Smooth muscle cell (in vitro differentiated cells): ENCODE data around the gene PLPP6. TPM values are rescaled to one million over a fixed set of nuclear protein-coding genes. Genes with fewer than 3 reads are reported as not detected.
A peak's percentile ranks its signal among the peaks of the same experiment; 100 is the strongest.

Experiments used
- DNase-seq: peaks from one replicate; lab custom pipeline; 2025; ENCODE audit not compliant: unreplicated experiment; lab: John Stamatoyannopoulos, UW
- H2AFZ ChIP-seq: fragments of 200-600 bp; sonication (generic); 2 replicates; pipeline ENCODE4 v1.6.0; 2016; ENCODE audit warnings: antibody characterized with exemption, low read depth, mild to moderate bottlenecking
- H3F3A ChIP-seq: fragments of 200-600 bp; sonication (generic); 2 replicates; pipeline ENCODE4 v1.6.0; 2017; ENCODE audit warnings: antibody characterized with exemption, low read depth
- H3K27ac ChIP-seq: fragments of 200-600 bp; sonication (generic); 2 replicates; pipeline ENCODE4 v1.5.1; 2016; ENCODE audit warnings: low read depth, mild to moderate bottlenecking
- H3K27me3 ChIP-seq: fragments of 200-600 bp; sonication (generic); 2 replicates; pipeline ENCODE4 v1.6.1; 2016; ENCODE audit warnings: low read depth, mild to moderate bottlenecking
- H3K36me3 ChIP-seq: fragments of 200-600 bp; sonication (generic); 2 replicates; pipeline ENCODE4 v1.5.1; 2016; ENCODE audit warnings: low read depth
- H3K4me1 ChIP-seq: fragments of 200-600 bp; sonication (generic); 2 replicates; pipeline ENCODE4 v1.5.1; 2016; ENCODE audit warnings: low read depth
- H3K4me2 ChIP-seq: fragments of 200-600 bp; sonication (generic); 2 replicates; pipeline ENCODE4 v1.6.0; 2016; ENCODE audit warnings: mild to moderate bottlenecking
- H3K4me3 ChIP-seq: fragments of 200-600 bp; sonication (generic); 2 replicates; pipeline ENCODE4 v1.5.1; 2016; ENCODE audit warnings: mild to moderate bottlenecking
- H3K79me2 ChIP-seq: fragments of 200-600 bp; sonication (generic); 2 replicates; pipeline ENCODE4 v1.6.0; 2016; ENCODE audit warnings: low read depth, mild to moderate bottlenecking
- H3K9ac ChIP-seq: fragments of 200-600 bp; sonication (generic); 2 replicates; pipeline ENCODE4 v1.6.0; 2016; ENCODE audit warnings: low read depth
- H3K9me3 ChIP-seq: fragments of 200-600 bp; sonication (generic); replicated peaks from 2 replicates; pipeline ENCODE4 v1.5.1; 2016; ENCODE audit warnings: low read depth
- H4K20me1 ChIP-seq: fragments of 200-600 bp; sonication (generic); 2 replicates; pipeline ENCODE4 v1.6.0; 2016; ENCODE audit warnings: low read depth
- WGBS: methylation state at CpG from one replicate; pipeline ENCODE4 v1.1.7; 2016; ENCODE audit warnings: low lambda C conversion rate; 5-methylcytosine and 5-hydroxymethylcytosine counted together
- polyA plus RNA-seq: library from polyadenylated mRNA; unstranded; fragments of >200 nt; fragmentation: Nextera tagmentation; extraction: Ambion mirVana; gene quantifications from 2 replicates; pipeline ENCODE4 v1.2.1, GENCODE V29; 2016
- total RNA-seq: library from RNA; depleted of rRNA; stranded (reverse); fragments of >200 nt; gene quantifications from 2 replicates; pipeline ENCODE4 v1.2.3, GENCODE V29; 2014
- TF ChIP-seq, protein P1 (sequence below): fragments of 200-600 bp; sonication (generic); IDR thresholded peaks from 2 replicates; pipeline ENCODE4 v1.5.1; 2017; ENCODE audit warnings: borderline replicate concordance, mild to moderate bottlenecking, antibody characterized with exemption; ENCODE audit not compliant: insufficient read depth, poor library complexity, severe bottlenecking

The PLPP6 gene
- total and polyA plus RNA-seq, 2 experiments from 2014 or later = 2.6 to 6.2 TPM

DNA sequence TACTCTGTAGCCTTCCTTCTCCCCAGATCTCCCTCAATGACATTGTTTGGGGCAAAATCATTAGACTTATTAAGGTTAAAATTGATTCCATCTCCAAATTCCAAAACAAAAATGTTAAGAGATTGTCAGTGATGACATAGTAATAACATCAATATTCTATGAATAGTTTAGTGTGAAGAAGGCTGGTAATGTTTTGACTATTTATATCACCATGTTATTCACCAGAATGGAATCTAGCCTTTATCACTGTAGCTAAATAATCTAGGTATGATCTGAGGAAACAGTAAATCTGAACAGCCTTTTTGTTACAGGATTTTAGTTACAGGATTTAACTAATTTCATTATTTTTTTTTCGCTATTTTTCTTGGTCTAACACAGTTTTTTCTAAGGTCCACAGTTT is 929 bp upstream of the PLPP6 start:
- H2AFZ ChIP-seq = no peak overlapping the region
- no peak overlapping the region for H3K4me3 ChIP-seq
- no peak for DNase-seq
- H3K27ac ChIP-seq = no peak overlapping the region
- H3K27me3 ChIP-seq = no peaks in the 10 kb centered on the region
- TF ChIP-seq, protein P1, sequence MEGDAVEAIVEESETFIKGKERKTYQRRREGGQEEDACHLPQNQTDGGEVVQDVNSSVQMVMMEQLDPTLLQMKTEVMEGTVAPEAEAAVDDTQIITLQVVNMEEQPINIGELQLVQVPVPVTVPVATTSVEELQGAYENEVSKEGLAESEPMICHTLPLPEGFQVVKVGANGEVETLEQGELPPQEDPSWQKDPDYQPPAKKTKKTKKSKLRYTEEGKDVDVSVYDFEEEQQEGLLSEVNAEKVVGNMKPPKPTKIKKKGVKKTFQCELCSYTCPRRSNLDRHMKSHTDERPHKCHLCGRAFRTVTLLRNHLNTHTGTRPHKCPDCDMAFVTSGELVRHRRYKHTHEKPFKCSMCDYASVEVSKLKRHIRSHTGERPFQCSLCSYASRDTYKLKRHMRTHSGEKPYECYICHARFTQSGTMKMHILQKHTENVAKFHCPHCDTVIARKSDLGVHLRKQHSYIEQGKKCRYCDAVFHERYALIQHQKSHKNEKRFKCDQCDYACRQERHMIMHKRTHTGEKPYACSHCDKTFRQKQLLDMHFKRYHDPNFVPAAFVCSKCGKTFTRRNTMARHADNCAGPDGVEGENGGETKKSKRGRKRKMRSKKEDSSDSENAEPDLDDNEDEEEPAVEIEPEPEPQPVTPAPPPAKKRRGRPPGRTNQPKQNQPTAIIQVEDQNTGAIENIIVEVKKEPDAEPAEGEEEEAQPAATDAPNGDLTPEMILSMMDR = no peak
- H3K79me2 ChIP-seq = no peaks in the 10 kb centered on the region
- peaks cover 14% of the 10 kb centered on the region for H3F3A ChIP-seq
- peak overlapping the region; percentile 95 for H3K4me2 ChIP-seq
- H3K4me1 ChIP-seq = peaks cover 13% of the 10 kb centered on the region
- no peaks in the 10 kb centered on the region for H4K20me1 ChIP-seq
- H3K36me3 ChIP-seq = no peaks in the 10 kb centered on the region
- no peak overlapping the region for H3K9ac ChIP-seq
- WGBS = 78% methylated on average over 1 of the region's 1 CpG
- no peaks in the 10 kb centered on the region for H3K9me3 ChIP-seq

DNA sequence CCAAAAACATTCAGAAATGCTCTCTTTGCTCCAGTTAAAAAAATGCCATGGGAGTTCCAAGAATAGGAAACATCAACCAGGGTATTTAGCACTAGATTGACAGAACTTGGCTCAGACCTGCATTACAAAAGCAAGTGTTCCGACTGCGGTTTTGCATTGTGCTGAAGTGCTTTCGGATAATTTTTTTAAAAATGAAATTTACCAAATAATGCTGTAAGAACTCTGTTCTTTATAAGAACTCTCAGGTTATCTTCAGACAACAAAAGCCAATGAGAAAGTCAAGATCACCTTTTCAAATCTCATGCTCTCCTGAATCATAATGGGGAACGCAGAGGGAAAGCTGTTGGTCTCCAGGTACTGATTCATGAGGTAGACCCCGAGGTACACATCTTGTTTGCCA is 483 bp upstream of the PLPP6 start:
- Histone ChIP-seq H3K4me3 (peak overlapping the region; percentile 80), H3K9ac (no peak overlapping the region), H3F3A (peaks cover 16% of the 10 kb centered on the region), H3K79me2 (no peaks in the 10 kb centered on the region), H3K27ac (no peak overlapping the region), H3K4me1 (peaks cover 13% of the 10 kb centered on the region), H3K27me3 (no peaks in the 10 kb centered on the region), H3K9me3 (no peaks in the 10 kb centered on the region), H3K36me3 (no peaks in the 10 kb centered on the region), H4K20me1 (no peaks in the 10 kb centered on the region), H3K4me2 (peak overlapping the region; percentile 95), H2AFZ (peak overlapping the region; percentile 98)
- no peak for DNase-seq
- TF ChIP-seq, protein P1 = no peak
- WGBS = 21% methylated on average over 5 of the region's 5 CpGs

DNA sequence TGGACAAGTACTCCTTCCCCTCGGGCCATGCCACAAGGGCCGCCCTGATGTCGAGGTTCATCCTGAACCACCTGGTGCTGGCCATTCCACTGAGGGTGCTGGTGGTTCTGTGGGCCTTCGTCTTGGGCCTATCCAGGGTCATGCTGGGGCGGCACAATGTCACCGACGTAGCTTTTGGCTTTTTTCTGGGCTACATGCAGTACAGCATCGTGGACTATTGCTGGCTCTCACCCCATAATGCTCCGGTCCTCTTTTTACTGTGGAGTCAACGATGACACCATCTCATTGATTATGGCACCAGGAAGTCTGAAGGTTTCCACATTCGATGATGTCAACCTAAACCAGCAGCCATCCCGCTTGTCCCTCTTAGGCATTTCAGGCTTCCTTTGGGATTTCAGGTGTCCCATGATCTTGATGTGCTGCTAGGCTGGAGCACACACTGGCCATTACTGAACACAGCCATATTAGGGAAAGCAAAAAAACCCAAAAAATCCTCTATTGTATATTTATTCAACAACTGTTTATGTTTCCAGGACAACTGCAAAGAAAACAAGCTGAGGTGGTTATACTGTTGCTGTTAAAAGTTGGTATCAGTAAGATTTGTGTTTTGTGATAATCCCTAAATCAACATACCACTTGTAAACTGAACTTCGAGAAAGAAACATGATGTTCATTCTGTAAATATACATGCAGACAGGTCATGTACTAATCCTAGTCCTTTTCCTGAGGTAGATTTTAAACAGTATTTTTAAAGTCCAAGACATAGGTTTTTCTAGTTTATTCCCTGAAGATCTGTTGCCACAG is 1.1 kb downstream of the PLPP6 start:
- Histone ChIP-seq H4K20me1 (no peaks in the 10 kb centered on the region), H3K27ac (peak overlapping the region; percentile 21), H3K9ac (peak overlapping the region; percentile 56), H3K79me2 (no peaks in the 10 kb centered on the region), H3K36me3 (no peaks in the 10 kb centered on the region), H3K4me3 (peak overlapping the region; percentile 80), H3F3A (peaks cover 17% of the 10 kb centered on the region), H3K4me2 (peak overlapping the region; percentile 95), H3K27me3 (peaks cover 6% of the 10 kb centered on the region), H3K4me1 (peaks cover 13% of the 10 kb centered on the region), H3K9me3 (no peaks in the 10 kb centered on the region), H2AFZ (peak overlapping the region; percentile 98)
- TF ChIP-seq, protein P1 = no peak
- no peak for DNase-seq
- WGBS = 61% methylated on average over 13 of the region's 13 CpGs

DNA sequence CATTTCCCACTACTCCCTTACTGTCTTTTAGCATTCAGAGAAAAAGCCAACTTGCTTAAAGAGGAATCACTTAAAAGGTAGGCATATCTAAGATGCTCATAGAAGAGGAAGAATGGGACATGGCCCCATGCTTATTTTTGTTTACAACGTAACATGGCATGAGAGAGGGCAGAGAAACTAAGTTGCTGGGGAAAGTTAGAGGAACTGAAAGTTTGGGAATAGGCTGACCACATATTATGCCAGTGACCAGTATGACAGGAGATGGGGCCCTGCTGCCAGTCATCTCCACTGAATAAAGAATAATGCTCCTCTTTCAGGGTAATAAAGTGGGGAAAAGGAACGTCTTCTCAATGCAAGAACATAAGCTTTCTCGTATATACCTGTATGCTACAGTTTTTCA is 1.9 kb downstream of the PLPP6 start:
- no peaks in the 10 kb centered on the region for H3K36me3 ChIP-seq
- no peak overlapping the region for H3K27ac ChIP-seq
- H3K9me3 ChIP-seq = no peaks in the 10 kb centered on the region
- no peaks in the 10 kb centered on the region for H3K79me2 ChIP-seq
- DNase-seq = no peak
- H3K27me3 ChIP-seq = peaks cover 6% of the 10 kb centered on the region
- 90% methylated on average over 3 of the region's 3 CpGs for WGBS
- TF ChIP-seq, protein P1 = no peak
- no peak overlapping the region for H3K9ac ChIP-seq
- H3K4me1 ChIP-seq = peaks cover 13% of the 10 kb centered on the region
- H2AFZ ChIP-seq = no peak overlapping the region
- peaks cover 17% of the 10 kb centered on the region for H3F3A ChIP-seq
- H4K20me1 ChIP-seq = no peaks in the 10 kb centered on the region
- peak overlapping the region; percentile 95 for H3K4me2 ChIP-seq
- peak overlapping the region; percentile 80 for H3K4me3 ChIP-seq
